Transverse colon (tissue), 4 donors: ENCODE results near the gene ZKSCAN1. TPM values are rescaled to one million over a fixed set of nuclear protein-coding genes. Genes with fewer than 3 reads are reported as not detected.

Experiments used
- DNase-seq: peaks from one replicate; pipeline ENCODE4 v3.0.0-alpha.2; 2019
- H3K27ac ChIP-seq, 4 donors: fragments of 200-600 bp; sonication (generic); 2 replicates each; pipeline ENCODE4 v1.5.1; 2016 to 2018; ENCODE audit warnings: inconsistent platforms in 4 of 4
- H3K27me3 ChIP-seq: fragments of 200-600 bp; sonication (generic); 2 replicates; pipeline ENCODE4 v1.5.1; 2017; ENCODE audit warnings: inconsistent platforms
- H3K36me3 ChIP-seq, 4 donors: fragments of 200-600 bp; sonication (generic); 2 replicates each; pipeline ENCODE4 v1.5.1; 2017 to 2019; ENCODE audit warnings: inconsistent platforms in 4 of 4
- H3K4me1 ChIP-seq, 4 donors: fragments of 200-600 bp; sonication (generic); 2 replicates each; pipeline ENCODE4 v1.5.1; 2017 to 2020; ENCODE audit warnings: inconsistent platforms in 4 of 4
- H3K4me3 ChIP-seq, 4 donors: fragments of 200-600 bp; sonication (generic); 1 replicate in 1 of 4; 2 replicates in 3 of 4; pipeline versions ENCODE4 v1.5.1 to v1.6.1; 2017 to 2019; ENCODE audit warnings: inconsistent platforms in 4 of 4
- H3K9me3 ChIP-seq, 2 donors: fragments of 200-600 bp; sonication (generic); 2 replicates each; pipeline ENCODE4 v1.5.1; 2017 to 2019; ENCODE audit warnings: inconsistent platforms in 2 of 2
- CTCF ChIP-seq, 5 experiments: fragments of 200-600 bp in 3 of 5; fragments of 450-650 bp in 2 of 5; sonication (generic) in 3 of 5; IDR thresholded peaks; 1 replicate in 2 of 5; 2 replicates in 3 of 5; pipeline ENCODE4 v1.5.1; 2016 to 2017; ENCODE audit warnings: antibody characterized with exemption in 5 of 5, inconsistent platforms in 3 of 5, mild to moderate bottlenecking in 2 of 5, moderate library complexity in 1 of 5
- EP300 ChIP-seq: sonication (generic); formaldehyde crosslinking; IDR thresholded peaks from one replicate; pipeline ENCODE4 v1.6.1; 2017; ENCODE audit warnings: antibody characterized with exemption, low read depth
- POLR2A ChIP-seq: fragments of 450-650 bp; IDR thresholded peaks from one replicate; pipeline ENCODE4 v1.6.1; 2016; ENCODE audit warnings: antibody characterized with exemption, mild to moderate bottlenecking, moderate library complexity
- POLR2AphosphoS5 ChIP-seq, 3 donors: sonication (generic); formaldehyde crosslinking; IDR thresholded peaks; one replicate each; pipeline ENCODE4 v1.6.1; 2016; ENCODE audit warnings: antibody characterized with exemption in 3 of 3
- WGBS, 2 donors: methylation state at CpG; one replicate each; pipeline ENCODE4 v1.1.5; 2018; ENCODE audit warnings: low coverage in 1 of 2; 5-methylcytosine and 5-hydroxymethylcytosine counted together
- in situ Hi-C, 4 donors: fragments of 200-750 bp; cut with MboI; loops; one replicate each; pipeline versions ENCODE4 v1.15.0 to v1.15.1; 2017; ENCODE audit warnings: low sequenced_read_pairs in 3 of 4, low pct_ligation_motif_present in 1 of 4, low pct_unique_long_range_greater_than_20kb in 1 of 4
- intact Hi-C: fragments of 100-400 bp; cut with DNase I; formaldehyde crosslinking; loops from one replicate; pipeline ENCODE4 v1.15.1; 2023; ENCODE audit warnings: low total_unique reads
- total RNA-seq, 4 donors: library from RNA; depleted of rRNA; stranded (reverse); fragments of >200 nt; gene quantifications; one replicate each; pipeline ENCODE4 v1.1.0, GENCODE V29; 2016

Gene ZKSCAN1
- total RNA-seq, 4 donors from 2014 or later = 63.1 to 97.5 (median 84.5) TPM

- Histone ChIP-seq H3K4me1 (peaks cover 18 to 38% (median 36%) of the 10 kb centered on the region in 4 donors), H3K36me3 (no peaks in the 10 kb centered on the region), H3K27ac (peak overlapping the region; percentile 89 to 93 (median 92)), H3K27me3 (no peaks in the 10 kb centered on the region), H3K9me3 (no peaks in the 10 kb centered on the region), H3K4me3 (no peak overlapping the region)
- intact Hi-C loops (loop anchor here (5.0 kb wide), 1 partner anchor 42 kb away; the partner anchor contains the start of gene MBLAC1), in situ Hi-C loops (no loop called here)
- whole genome bisulfite sequencing, 2 donors = 60 to 64% methylated on average over 3 of the region's 3 CpGs
- DNase-seq = no peak
- TF ChIP-seq POLR2A = no peak
- TF ChIP-seq EP300 = no peak
- no peak for TF ChIP-seq POLR2AphosphoS5 (IDR thresholded peaks at IDR 0.05)
- no peak for TF ChIP-seq CTCF (IDR thresholded peaks at IDR 0.05)
Observed at GRCh38 chr7:100085515-100085914, 70.1 kb downstream of the ZKSCAN1 start.

- H3K36me3 ChIP-seq = peaks cover 0 to 4% (median 0%) of the 10 kb centered on the region in 4 donors
- H3K9me3 ChIP-seq = no peaks in the 10 kb centered on the region
- H3K27me3 ChIP-seq = no peaks in the 10 kb centered on the region
- no peak overlapping the region for H3K4me3 ChIP-seq
- H3K27ac ChIP-seq = peak overlapping the region; percentile 89 to 93 (median 92)
- no peak for DNase-seq
- WGBS, 2 donors = 67 to 69% methylated on average over 8 to 10 of the region's 10 CpGs
- TF ChIP-seq CTCF (IDR thresholded peaks at IDR 0.05) (no peak), EP300 (peak; percentile 79), POLR2AphosphoS5 (IDR thresholded peaks at IDR 0.05) (peak; percentile 80 to 95 (median 90)), POLR2A (no peak)
- H3K4me1 ChIP-seq = peaks cover 16 to 29% (median 26%) of the 10 kb centered on the region in 4 donors
- in situ Hi-C loops (no loop called here), intact Hi-C loops (loop anchor here (5.0 kb wide), 1 partner anchor 40 kb away; the partner anchor contains the start of gene MBLAC1)
Observed at GRCh38 chr7:100087055-100087750, 71.8 kb downstream of the ZKSCAN1 start.

GRCh38 chr7:100088095-100088620, 72.8 kb downstream of the ZKSCAN1 start:
- WGBS, 2 donors = 74 to 81% methylated on average over 6 to 11 of the region's 11 CpGs
- in situ Hi-C loops = no loop called here
- Histone ChIP-seq H3K4me1 (peaks cover 13 to 21% (median 19%) of the 10 kb centered on the region in 4 donors), H3K36me3 (peaks cover 0 to 4% (median 2%) of the 10 kb centered on the region in 4 donors), H3K27ac (peak overlapping the region; percentile 89 to 93 (median 92)), H3K9me3 (no peaks in the 10 kb centered on the region), H3K27me3 (no peaks in the 10 kb centered on the region), H3K4me3 (peak overlapping the region; percentile 66 to 90 (median 78))
- intact Hi-C loops = loop anchor here (5.0 kb wide), 1 partner anchor 39 kb away; the partner anchor contains the start of gene MBLAC1
- no peak for TF ChIP-seq POLR2A
- no peak for TF ChIP-seq CTCF (IDR thresholded peaks at IDR 0.05)
- TF ChIP-seq POLR2AphosphoS5 (IDR thresholded peaks at IDR 0.05) = no peak
- TF ChIP-seq EP300 = no peak
- DNase-seq = no peak

- in situ Hi-C loops (no loop called here), intact Hi-C loops (loop anchor here (5.0 kb wide), 1 partner anchor 38 kb away; the partner anchor contains the start of gene MBLAC1)
- peaks cover 0 to 9% (median 2%) of the 10 kb centered on the region in 4 donors for H3K36me3 ChIP-seq
- peak; percentile 88 for DNase-seq
- peaks cover 13 to 21% (median 19%) of the 10 kb centered on the region in 4 donors for H3K4me1 ChIP-seq
- TF ChIP-seq POLR2AphosphoS5 (IDR thresholded peaks at IDR 0.05) (peak; percentile 91 to 96 (median 92)), POLR2A (peak; percentile 76), CTCF (IDR thresholded peaks at IDR 0.05) (no peak)
- H3K4me3 ChIP-seq = peak within 1 kb of the TSS; percentile 66 to 90 (median 78)
- 0 to 1% methylated on average over 4 to 67 of the region's 68 CpGs for WGBS, 2 donors
- no peaks in the 10 kb centered on the region for H3K9me3 ChIP-seq
- H3K27me3 ChIP-seq = no peaks in the 10 kb centered on the region
- H3K27ac ChIP-seq = peak within 1 kb of the TSS; percentile 89 to 93 (median 92)
Observed at GRCh38 chr7:100088621-100089457, 73.4 kb downstream of the ZKSCAN1 start, which contains the start of gene COPS6. TSS of gene COPS6 (plus strand) at chr7:100088969. CDS start at chr7:100088991, 22 bp downstream.
